ENCODE data around the gene HABP2. TPM values are rescaled to one million over a fixed set of nuclear protein-coding genes. Genes with fewer than 3 reads are reported as not detected.

The HABP2 gene
- total RNA-seq, 1 experiment from 2014 or later: 0.59 TPM

DNA sequence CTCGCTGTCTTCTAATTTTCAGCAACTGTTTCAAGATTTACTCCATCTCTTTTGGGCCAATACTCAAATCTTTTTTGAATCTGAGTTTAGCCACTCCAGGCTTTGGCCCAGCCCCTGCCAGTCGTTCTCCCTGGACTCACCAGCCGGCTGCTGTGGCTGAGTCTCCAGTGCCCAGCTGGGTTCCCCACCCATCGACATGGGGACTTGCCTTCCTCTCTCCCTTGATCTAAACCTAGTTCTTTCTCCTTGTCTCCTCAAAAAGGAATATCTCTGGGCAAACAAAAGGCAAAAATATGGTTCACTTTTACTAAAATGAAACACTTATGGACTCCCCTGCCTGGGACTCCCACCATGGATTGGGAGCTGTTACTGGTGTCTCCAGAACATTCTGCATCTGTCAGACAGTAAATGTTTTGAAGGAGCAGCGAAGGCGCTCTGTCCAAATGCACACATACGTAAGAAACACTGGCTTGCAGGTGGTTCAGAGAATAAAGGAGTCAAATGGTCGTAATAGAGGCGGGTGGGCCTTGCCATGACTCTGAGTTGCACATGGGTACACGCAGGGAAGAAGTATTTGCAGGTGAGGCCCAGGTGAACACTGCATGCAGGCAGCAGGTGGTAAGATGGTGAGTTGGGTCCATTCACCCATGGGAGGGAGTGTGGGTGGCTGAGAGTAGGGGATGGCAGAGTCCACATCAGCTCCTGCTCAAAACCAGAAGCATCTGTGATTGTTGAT lies 35.5 kb upstream of the HABP2 start:
- no peaks in the 10 kb centered on the region for H3K9me3 Mint-ChIP-seq (ENCODE audit: low read depth, unreplicated experiment)
- H3K4me3 Mint-ChIP-seq (ENCODE audit: low read depth, unreplicated experiment): no peak overlapping the region
- no peak overlapping the region for H3K27ac Mint-ChIP-seq (ENCODE audit: unreplicated experiment)
- TF ChIP-seq, protein P1, sequence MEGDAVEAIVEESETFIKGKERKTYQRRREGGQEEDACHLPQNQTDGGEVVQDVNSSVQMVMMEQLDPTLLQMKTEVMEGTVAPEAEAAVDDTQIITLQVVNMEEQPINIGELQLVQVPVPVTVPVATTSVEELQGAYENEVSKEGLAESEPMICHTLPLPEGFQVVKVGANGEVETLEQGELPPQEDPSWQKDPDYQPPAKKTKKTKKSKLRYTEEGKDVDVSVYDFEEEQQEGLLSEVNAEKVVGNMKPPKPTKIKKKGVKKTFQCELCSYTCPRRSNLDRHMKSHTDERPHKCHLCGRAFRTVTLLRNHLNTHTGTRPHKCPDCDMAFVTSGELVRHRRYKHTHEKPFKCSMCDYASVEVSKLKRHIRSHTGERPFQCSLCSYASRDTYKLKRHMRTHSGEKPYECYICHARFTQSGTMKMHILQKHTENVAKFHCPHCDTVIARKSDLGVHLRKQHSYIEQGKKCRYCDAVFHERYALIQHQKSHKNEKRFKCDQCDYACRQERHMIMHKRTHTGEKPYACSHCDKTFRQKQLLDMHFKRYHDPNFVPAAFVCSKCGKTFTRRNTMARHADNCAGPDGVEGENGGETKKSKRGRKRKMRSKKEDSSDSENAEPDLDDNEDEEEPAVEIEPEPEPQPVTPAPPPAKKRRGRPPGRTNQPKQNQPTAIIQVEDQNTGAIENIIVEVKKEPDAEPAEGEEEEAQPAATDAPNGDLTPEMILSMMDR (IDR thresholded peaks at IDR 0.05; ENCODE audit: unreplicated experiment): no peak
- CTCF ChIA-PET: no interaction called here
- H3K4me1 Mint-ChIP-seq (ENCODE audit: low read depth, unreplicated experiment): no peaks in the 10 kb centered on the region
- H3K36me3 Mint-ChIP-seq (ENCODE audit: insufficient read depth, unreplicated experiment): no peaks in the 10 kb centered on the region
- BruUV-seq (replicated peaks): no TSS peak
- peaks cover 64% of the 10 kb centered on the region for H3K27me3 Mint-ChIP-seq (ENCODE audit: unreplicated experiment)
- intact Hi-C loops (cut with micrococcal nuclease; ENCODE audit: unreplicated experiment): no loop called here
- no peak for DNase-seq

DNA sequence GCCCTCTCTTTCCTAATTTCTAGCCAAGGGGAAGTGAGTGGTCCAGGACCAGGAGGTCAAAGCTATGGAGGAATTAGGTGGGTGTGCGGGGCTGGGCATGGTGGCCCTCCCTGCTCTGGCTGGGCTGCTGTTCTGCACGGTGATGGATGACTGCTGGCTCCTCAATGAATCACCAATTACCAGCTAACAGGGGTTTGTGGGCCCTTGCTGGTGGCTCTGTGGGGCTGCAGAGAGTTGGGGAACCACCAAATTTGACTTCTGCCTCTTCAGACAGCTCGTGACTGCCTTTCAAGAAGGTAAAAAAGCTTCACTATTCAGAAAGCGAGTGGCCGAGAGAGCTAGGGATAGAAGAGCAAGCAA lies 35.0 kb upstream of the HABP2 start:
- Mint-ChIP-seq H3K4me1 (ENCODE audit: low read depth, unreplicated experiment) (no peaks in the 10 kb centered on the region), H3K36me3 (ENCODE audit: insufficient read depth, unreplicated experiment) (no peaks in the 10 kb centered on the region), H3K9me3 (ENCODE audit: low read depth, unreplicated experiment) (no peaks in the 10 kb centered on the region), H3K27me3 (ENCODE audit: unreplicated experiment) (peaks cover 69% of the 10 kb centered on the region), H3K4me3 (ENCODE audit: low read depth, unreplicated experiment) (no peak overlapping the region), H3K27ac (ENCODE audit: unreplicated experiment) (no peak overlapping the region)
- no peak for DNase-seq
- CTCF ChIA-PET: no interaction called here
- no TSS peak for BruUV-seq (replicated peaks)
- intact Hi-C loops (cut with micrococcal nuclease; ENCODE audit: unreplicated experiment): no loop called here
- TF ChIP-seq, protein P1 (IDR thresholded peaks at IDR 0.05; ENCODE audit: unreplicated experiment): no peak

DNA sequence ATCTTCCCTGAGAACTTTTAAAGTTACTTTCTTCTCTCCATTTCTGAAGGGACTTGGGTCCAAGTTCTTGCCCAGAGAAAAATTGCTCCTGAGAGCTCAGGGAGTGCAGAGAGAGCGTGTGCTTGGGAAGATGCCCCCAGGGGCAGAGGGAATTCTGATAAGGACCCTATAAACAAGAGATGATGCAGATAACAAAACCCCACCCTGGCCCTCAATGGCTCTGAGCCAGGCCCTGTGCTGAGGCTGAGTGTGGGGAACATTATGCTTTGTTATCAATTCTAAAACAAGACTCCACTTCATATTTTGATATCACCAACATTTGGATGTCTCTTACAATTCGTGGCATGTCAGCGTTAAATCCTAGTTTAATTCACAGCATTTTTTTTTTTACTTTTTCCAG lies 34.4 kb upstream of the HABP2 start:
- H3K4me1 Mint-ChIP-seq (ENCODE audit: low read depth, unreplicated experiment): no peaks in the 10 kb centered on the region
- H3K36me3 Mint-ChIP-seq (ENCODE audit: insufficient read depth, unreplicated experiment): no peaks in the 10 kb centered on the region
- H3K27ac Mint-ChIP-seq (ENCODE audit: unreplicated experiment): no peak overlapping the region
- intact Hi-C loops (cut with micrococcal nuclease; ENCODE audit: unreplicated experiment): no loop called here
- no peak for DNase-seq
- CTCF ChIA-PET: no interaction called here
- peaks cover 73% of the 10 kb centered on the region for H3K27me3 Mint-ChIP-seq (ENCODE audit: unreplicated experiment)
- no TSS peak for BruUV-seq (replicated peaks)
- H3K9me3 Mint-ChIP-seq (ENCODE audit: low read depth, unreplicated experiment): no peaks in the 10 kb centered on the region
- H3K4me3 Mint-ChIP-seq (ENCODE audit: low read depth, unreplicated experiment): no peak overlapping the region
- TF ChIP-seq, protein P1 (IDR thresholded peaks at IDR 0.05; ENCODE audit: unreplicated experiment): no peak

DNA sequence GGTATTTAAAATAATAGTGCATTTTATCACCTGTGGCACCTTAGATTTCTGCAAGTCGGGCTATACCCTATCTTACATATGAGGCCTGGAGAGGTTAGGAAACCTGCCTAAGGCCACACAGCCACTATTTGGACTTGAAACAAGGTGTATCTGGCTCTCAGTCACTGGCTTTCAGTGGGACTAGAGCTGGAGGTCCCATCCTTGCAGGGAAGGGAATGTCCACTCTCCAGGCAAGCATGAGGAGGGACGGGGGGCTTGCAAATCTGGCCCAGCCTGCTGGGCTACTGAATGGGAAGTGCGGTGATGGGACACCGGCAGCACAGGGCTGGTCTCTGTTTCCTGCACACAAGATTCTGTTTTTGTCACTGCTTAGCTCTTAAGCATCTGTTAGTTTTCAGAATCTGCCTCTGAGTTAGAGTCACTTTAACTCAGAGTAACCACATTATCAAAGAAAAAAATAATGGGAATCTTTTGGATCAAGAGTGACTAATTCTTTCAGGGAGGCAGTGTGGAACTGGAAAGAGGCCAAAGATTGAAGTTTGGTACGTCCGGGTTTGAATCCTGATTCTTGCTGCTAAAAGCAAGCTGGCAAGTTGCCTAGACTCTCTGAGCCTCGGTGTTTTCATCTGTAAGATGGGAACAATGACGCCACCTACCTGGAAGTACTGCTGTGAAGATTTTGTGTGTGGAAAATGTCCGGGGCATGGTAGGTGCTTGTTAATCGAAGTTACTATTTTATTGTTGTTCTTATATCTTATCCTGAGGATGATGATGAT lies 33.8 kb upstream of the HABP2 start:
- peaks cover 71% of the 10 kb centered on the region for H3K27me3 Mint-ChIP-seq (ENCODE audit: unreplicated experiment)
- no peak for DNase-seq
- BruUV-seq (replicated peaks): no TSS peak
- intact Hi-C loops (cut with micrococcal nuclease; ENCODE audit: unreplicated experiment): no loop called here
- no peak overlapping the region for H3K4me3 Mint-ChIP-seq (ENCODE audit: low read depth, unreplicated experiment)
- H3K36me3 Mint-ChIP-seq (ENCODE audit: insufficient read depth, unreplicated experiment): no peaks in the 10 kb centered on the region
- CTCF ChIA-PET: interaction anchor here (0.6 kb wide), 1 partner anchor 1575 kb away, joined by 5 read pairs; no protein-coding TSS in a partner anchor
- H3K27ac Mint-ChIP-seq (ENCODE audit: unreplicated experiment): no peak overlapping the region
- H3K4me1 Mint-ChIP-seq (ENCODE audit: low read depth, unreplicated experiment): no peaks in the 10 kb centered on the region
- TF ChIP-seq, protein P1 (IDR thresholded peaks at IDR 0.05; ENCODE audit: unreplicated experiment): no peak
- no peaks in the 10 kb centered on the region for H3K9me3 Mint-ChIP-seq (ENCODE audit: low read depth, unreplicated experiment)

Data from Calu3 (cell line).